Measurements from ENCODE around the gene CTNNA3. TPM values are rescaled to one million over a fixed set of nuclear protein-coding genes. Genes with fewer than 3 reads are reported as not detected.
"Not testable (repeated sequence)": the region's sequence is repeated elsewhere in the genome, so short reads cannot be mapped to it uniquely, and the experiment has no call there.

CTNNA3 gene
- total RNA-seq, 1 experiment from 2014 or later = 0.06 TPM

- no peak for DNase-seq (ENCODE audit: low read depth)
Measured at GRCh38 chr10:66398669-66399068, 1297.3 kb downstream of the CTNNA3 start.

- DNase-seq (ENCODE audit: low read depth) = no peak
Measured at GRCh38 chr10:66394342-66395063, 1301.5 kb downstream of the CTNNA3 start.

- no peak for DNase-seq (ENCODE audit: low read depth)
Measured at GRCh38 chr10:66390926-66391325, 1305.1 kb downstream of the CTNNA3 start.

GRCh38 chr10:66381045-66381444 lies 1315.0 kb downstream of the CTNNA3 start:
- no peak for DNase-seq (ENCODE audit: low read depth)

DNA sequence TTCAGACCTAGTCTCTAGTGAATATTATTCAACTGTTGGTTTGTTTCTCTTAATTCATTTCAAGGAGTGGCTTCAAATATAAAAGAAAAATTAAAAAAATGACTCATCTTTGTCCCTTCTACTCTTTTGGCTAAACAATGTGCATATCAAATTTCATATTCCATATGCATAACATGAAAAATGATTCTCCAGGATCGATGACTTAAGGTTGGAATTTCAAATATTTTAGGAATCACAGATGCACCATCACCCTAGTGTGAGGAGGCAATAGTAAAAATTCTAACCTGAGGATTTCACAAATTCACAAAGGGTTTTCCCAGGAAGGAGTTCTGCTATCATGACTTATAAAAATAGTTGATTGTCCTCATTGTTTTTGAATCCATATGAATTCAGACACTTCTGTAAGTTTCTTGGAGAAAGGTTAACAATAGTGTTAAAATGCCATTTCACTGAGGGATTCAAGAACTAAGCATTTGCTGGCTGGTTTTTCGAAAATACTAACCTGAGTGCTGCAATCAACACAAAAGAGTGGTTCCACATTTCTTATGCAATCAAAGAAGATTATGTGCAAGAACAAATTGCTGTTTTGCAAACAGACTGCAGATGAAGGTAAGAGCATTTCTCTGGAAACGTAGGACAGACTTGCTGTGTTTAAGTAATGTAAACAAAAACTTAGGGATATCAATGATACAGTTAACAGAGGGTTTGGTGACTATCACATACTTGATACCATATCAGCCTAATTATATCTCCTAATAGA lies 1317.7 kb downstream of the CTNNA3 start:
- peak; percentile 32 for DNase-seq (ENCODE audit: low read depth)

GRCh38 chr10:66368146-66368545 lies 1327.8 kb downstream of the CTNNA3 start:
- DNase-seq (ENCODE audit: low read depth) = no peak

GRCh38 chr10:66366163-66366562 lies 1329.8 kb downstream of the CTNNA3 start:
- DNase-seq (ENCODE audit: low read depth) = no peak

DNA sequence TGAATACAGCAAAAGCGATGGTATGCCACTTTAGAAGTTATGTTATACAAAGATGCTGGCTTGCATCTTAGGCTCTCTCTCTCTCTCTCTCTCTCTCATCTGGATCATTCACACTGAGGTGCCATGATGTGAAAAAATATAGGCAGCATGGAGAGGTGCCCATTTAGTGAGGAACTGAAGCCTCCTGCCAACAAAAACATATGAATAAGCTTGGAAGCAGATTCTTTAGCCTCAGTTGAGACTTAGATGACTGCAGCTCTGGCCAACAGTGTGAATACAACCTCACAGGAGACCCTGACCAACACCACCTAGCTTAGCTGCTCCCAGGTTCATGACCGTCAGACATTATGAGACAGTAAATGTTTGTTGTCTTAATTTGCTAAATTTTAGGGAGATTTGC lies 1330.3 kb downstream of the CTNNA3 start:
- no peak for DNase-seq (ENCODE audit: low read depth)

DNA sequence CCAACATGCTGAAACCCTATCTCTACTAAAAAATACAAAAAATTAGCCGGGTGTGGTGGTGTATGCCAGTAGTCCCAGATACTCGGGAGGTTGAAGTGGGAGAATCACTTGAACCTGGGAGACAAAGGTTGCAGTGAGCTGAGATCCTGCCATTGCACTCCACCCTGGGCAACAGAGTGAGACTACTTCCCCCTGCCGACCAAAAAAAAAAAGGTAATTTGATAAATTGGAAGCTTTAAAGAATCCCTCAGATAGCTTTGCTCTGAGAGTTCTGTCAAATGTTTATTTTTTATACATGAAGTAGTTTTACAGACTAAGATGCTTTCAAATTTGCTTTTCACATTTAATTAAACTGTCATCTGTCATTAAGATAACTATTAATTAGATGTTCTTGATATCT lies 1333.5 kb downstream of the CTNNA3 start:
- no peak for DNase-seq (ENCODE audit: low read depth)

DNA sequence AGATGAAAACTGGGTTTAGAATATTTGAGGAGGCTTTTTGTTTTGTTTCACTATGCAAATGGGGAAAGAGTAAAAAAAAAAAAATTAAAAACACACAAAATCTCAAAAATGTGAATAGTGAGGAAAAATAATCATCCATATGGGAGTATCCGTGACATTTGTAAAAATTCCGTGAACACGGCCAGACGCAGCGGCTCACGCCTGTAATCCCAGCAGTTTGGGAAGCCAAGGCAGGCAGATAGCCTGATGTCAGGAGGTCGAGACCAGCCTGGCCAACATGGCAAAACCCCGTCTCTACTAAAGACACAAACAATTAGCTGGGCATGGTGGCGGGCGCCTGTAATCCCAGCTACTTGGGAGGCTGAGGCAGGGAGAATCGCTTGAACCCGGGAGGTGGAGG lies 1342.2 kb downstream of the CTNNA3 start:
- DNase-seq (ENCODE audit: low read depth) = not testable (repeated sequence)

- DNase-seq (ENCODE audit: low read depth) = peak; percentile 14
Measured at GRCh38 chr10:66353422-66353821, 1342.6 kb downstream of the CTNNA3 start.

- peak; percentile 19 for DNase-seq (ENCODE audit: low read depth)
Measured at GRCh38 chr10:66350622-66351399, 1345.2 kb downstream of the CTNNA3 start.

DNA sequence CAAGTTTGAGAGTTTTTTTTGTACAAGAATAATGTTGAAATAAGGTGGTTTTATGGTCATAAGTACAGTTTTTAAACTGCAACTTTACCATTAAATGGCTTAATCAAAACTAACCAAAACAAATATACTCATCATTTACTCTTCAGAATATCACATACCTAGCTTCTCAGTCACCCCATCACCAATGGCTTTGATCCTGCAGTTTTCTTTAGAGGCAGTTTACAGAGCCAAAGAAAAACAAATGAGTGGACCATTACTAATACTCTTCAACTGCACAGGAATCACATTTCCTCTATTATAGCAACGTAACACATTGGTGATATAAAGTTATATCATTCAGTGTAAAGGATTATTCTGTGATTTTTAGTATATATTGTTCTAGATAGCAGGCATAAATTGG lies 1346.3 kb downstream of the CTNNA3 start:
- peak; percentile 67 for DNase-seq (ENCODE audit: low read depth)

DNA sequence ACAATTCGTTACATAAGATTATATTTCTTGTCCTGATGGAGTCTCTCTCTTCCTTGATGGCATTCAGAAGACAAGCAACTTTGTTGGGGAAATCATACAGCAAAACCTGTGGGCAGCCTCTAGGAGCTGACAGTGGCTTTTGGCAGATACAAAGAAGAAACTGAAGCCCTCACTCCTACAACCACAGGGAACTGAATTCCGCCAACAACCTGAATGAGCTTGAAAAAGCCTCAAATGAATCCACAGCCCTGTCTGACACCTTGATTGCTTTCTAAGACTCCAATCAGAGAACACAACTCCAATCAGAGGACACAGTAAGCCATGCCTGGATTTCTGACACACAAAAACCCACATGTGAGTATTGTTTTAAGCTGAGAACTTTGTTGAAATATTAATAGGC lies 1346.9 kb downstream of the CTNNA3 start:
- no peak for DNase-seq (ENCODE audit: low read depth)

DNA sequence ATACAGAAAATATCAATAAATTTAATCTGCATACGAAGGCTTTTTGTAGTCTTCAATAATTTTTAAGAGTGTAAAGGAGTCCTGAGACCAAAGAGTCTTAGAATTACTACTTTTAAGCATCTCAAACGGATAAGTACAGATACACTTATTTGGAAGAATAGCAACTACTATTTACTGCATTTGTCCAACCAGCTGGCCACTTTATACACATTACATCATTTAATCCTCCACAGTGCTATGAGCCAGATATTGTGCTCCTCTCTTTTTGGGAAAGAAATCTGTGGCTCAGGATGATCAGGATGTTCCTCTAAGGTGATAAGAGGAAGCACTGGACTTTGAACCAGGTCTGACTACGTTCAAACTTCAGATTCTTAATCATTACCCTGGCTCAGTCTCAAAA lies 1358.8 kb downstream of the CTNNA3 start:
- DNase-seq (ENCODE audit: low read depth) = no peak

DNA sequence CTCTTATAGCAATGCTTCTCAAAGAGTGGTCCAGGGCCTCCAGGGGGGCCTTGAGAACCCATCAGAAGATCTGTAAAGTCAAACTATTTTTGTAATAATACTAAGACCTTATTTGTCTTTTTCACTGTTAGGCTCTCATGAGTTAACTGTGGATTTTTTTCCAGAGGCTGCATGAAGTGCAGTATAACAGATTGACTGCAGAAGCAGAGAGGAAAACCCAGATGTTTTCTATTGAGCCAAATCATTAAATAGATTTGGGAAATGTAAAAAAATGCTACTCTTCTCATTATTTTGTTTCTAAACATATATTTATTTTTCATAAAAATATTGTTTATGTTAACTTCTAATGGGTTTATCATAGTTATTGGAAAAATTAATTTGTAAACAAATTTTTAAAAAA lies 1359.2 kb downstream of the CTNNA3 start:
- DNase-seq (ENCODE audit: low read depth) = no peak

DNA sequence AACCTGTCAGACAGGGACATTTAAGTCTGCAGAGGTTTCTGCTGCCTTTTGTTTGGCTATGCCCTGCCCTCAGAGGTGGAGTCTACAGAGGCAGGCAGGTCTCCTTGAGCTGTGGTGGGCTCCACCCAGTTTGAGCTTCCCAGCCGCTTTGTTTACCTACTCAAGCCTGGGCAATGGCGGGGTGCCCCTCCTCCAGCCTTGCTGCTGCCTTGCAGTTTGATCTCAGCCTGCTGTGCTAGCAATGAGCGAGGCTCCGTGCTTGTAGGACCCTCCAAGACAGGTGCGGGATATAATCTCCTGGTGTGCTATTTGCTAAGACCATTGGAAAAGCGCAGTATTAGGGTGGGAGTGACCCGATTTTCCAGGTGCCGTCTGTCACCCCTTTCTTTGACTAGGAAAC lies 1360.2 kb downstream of the CTNNA3 start:
- not testable (repeated sequence) for DNase-seq (ENCODE audit: low read depth)

DNA sequence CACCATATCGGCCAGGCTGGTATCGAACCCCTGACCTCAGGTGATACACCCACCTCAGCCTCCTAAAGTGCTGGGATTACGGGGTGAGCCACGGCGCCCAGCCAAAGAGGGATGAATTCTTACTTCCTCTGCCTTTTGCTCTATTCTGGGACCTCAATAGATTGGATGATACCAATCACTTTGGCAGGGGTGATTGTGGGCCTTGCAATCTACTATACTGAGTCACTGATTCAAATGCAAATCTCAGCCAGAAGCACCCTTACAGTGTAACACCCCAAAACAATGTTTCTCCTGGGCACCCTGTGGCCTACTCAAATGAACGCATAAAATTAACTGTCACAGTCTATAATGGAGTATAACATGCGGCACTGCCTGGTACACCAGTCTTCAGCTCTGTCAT lies 1366.8 kb downstream of the CTNNA3 start:
- DNase-seq (ENCODE audit: low read depth) = no peak

GRCh38 chr10:66326876-66327275 lies 1369.1 kb downstream of the CTNNA3 start:
- no peak for DNase-seq (ENCODE audit: low read depth)

DNA sequence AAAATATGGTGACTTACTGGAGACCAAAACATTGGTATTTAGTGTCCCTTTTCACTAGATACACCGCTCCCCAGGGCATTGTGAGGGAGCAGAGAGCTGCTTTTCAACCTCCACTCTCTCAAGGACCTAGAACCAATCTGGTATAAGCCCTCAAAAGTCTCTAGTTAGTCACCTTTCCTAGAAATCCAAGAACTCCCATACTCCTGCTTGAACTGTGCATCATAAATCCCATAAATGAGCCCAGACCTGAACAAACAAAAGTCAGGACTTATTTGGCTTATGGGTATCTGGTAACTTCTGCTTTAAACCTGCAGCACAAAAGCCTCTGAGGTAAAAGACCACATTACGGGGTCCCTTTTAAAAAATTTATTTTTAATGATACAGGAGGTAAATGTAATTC lies 1373.2 kb downstream of the CTNNA3 start:
- no peak for DNase-seq (ENCODE audit: low read depth)

- no peak for DNase-seq (ENCODE audit: low read depth)
Measured at GRCh38 chr10:66321723-66322665, 1374.0 kb downstream of the CTNNA3 start.
